Esophagus muscularis mucosa (tissue), 3 donors: ENCODE measurements around the gene PAQR4.

ENCODE experiments used
- EP300 ChIP-seq: sonication (generic); formaldehyde crosslinking; IDR thresholded peaks from one replicate; pipeline ENCODE4 v1.6.1; 2017; ENCODE audit warnings: antibody characterized with exemption
- POLR2AphosphoS5 ChIP-seq, 2 donors: sonication (generic); formaldehyde crosslinking; IDR thresholded peaks; one replicate each; pipeline ENCODE4 v1.6.1; 2017; ENCODE audit warnings: antibody characterized with exemption in 2 of 2

GRCh38 chr16:2950773-2951172, 18.4 kb upstream of the PAQR4 start:
- no peak for TF ChIP-seq EP300
- TF ChIP-seq POLR2AphosphoS5 (IDR thresholded peaks at IDR 0.05): no peak
